Measurements from ENCODE around the gene PHF12.

- TF ChIP-seq YY1 (IDR thresholded peaks at IDR 0.05; ENCODE audit: insufficient read depth, insufficient read length) (no peak), ZNF274 (IDR thresholded peaks at IDR 0.05; ENCODE audit: low read depth, low read length) (no peak)
Observed at GRCh38 chr17:28944343-28944742, 7.0 kb downstream of the PHF12 start.
